DOHH2 (cell line): Measurements from ENCODE around the gene PCSK5.

Experiments
- H3F3A ChIP-seq: fragments of 200-600 bp; sonication (generic), shearing (Covaris generic); 2 replicates; pipeline ENCODE4 v1.6.0; 2016; ENCODE audit warnings: antibody characterized with exemption, mild to moderate bottlenecking; ENCODE audit not compliant: control insufficient read depth, insufficient read depth
- H3K27ac ChIP-seq: fragments of 200-600 bp; sonication (generic); 2 replicates; pipeline ENCODE4 v1.5.1; 2014; ENCODE audit warnings: low read depth, mild to moderate bottlenecking, low read length, moderate library complexity
- H3K27me3 ChIP-seq: fragments of 200-600 bp; sonication (generic); 2 replicates; pipeline ENCODE4 v1.6.1; 2014; ENCODE audit warnings: mild to moderate bottlenecking, low read length, mixed read lengths; ENCODE audit not compliant: control insufficient read depth
- H3K36me3 ChIP-seq: fragments of 200-600 bp; sonication (generic); 2 replicates; pipeline ENCODE4 v1.6.1; 2014; ENCODE audit warnings: mild to moderate bottlenecking, low read length, moderate library complexity, mixed read lengths; ENCODE audit not compliant: control insufficient read depth
- H3K4me1 ChIP-seq: fragments of 200-600 bp; sonication (generic); 2 replicates; pipeline ENCODE4 v1.6.1; 2014; ENCODE audit warnings: mild to moderate bottlenecking, low read length, mixed read lengths; ENCODE audit not compliant: control insufficient read depth
- H3K4me2 ChIP-seq: fragments of 200-600 bp; sonication (generic); 2 replicates; pipeline ENCODE4 v1.6.0; 2014; ENCODE audit warnings: mild to moderate bottlenecking, low read length, moderate library complexity
- H3K4me3 ChIP-seq: fragments of 200-600 bp; sonication (generic); 2 replicates; pipeline ENCODE4 v1.5.1; 2014; ENCODE audit warnings: mild to moderate bottlenecking, low read length, mixed read lengths
- H3K79me2 ChIP-seq: fragments of 200-600 bp; sonication (generic); 2 replicates; pipeline ENCODE4 v1.6.1; 2014; ENCODE audit warnings: mild to moderate bottlenecking, low read length, mixed read lengths; ENCODE audit not compliant: control insufficient read depth
- H3K9me2 ChIP-seq: fragments of 200-600 bp; sonication (generic); replicated peaks from 2 replicates; pipeline ENCODE4 v1.6.1; 2014; ENCODE audit warnings: mild to moderate bottlenecking, low read length, mixed read lengths; ENCODE audit not compliant: control insufficient read depth
- H3K9me3 ChIP-seq: fragments of 200-600 bp; sonication (generic); 2 replicates; pipeline ENCODE4 v1.6.1; 2014; ENCODE audit warnings: antibody characterized with exemption, low read length, mixed read lengths; ENCODE audit not compliant: control insufficient read depth, insufficient read depth
- H4K20me1 ChIP-seq: fragments of 200-600 bp; sonication (generic); 2 replicates; pipeline ENCODE4 v1.6.0; 2014; ENCODE audit warnings: low read depth, mild to moderate bottlenecking, antibody characterized with exemption, low read length, moderate library complexity; ENCODE audit not compliant: control insufficient read depth, insufficient read depth
- CTCF ChIP-seq: fragments of 200-600 bp; sonication (generic); IDR thresholded peaks from one replicate; pipeline ENCODE4 v1.5.1; 2014; ENCODE audit warnings: antibody characterized with exemption, mild to moderate bottlenecking, low read depth, low read length; ENCODE audit not compliant: poor library complexity, severe bottlenecking
- EZH2phosphoT487 ChIP-seq: fragments of 200-600 bp; sonication (generic); IDR thresholded peaks from 2 replicates; pipeline ENCODE4 v1.6.1; 2017; ENCODE audit warnings: borderline replicate concordance, mild to moderate bottlenecking, antibody characterized with exemption, low read length, moderate library complexity, mixed read lengths

PCSK5 gene

DNA sequence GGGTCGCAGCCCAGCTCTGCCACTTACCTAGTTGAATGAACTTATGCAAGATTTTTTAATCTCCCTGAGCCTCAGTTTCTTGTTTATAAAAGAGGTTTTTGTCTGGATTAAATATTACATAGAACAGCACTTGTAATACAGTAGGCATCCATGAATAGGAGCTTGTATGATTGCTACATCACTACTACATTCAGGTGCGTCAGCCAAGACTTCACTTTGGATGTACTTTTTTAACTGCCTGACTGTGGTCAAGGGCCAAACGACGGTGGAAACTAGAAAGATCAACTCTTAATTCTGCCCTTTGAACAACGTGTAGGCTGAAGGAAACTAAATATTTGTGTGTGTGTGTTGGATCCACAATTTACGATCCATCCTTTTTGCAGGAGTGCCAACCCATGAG is 330.9 kb downstream of the PCSK5 start:
- H3K4me1 ChIP-seq, result no peaks in the 10 kb centered on the region
- H3F3A ChIP-seq, result no peaks in the 10 kb centered on the region
- no peaks in the 10 kb centered on the region for H3K9me3 ChIP-seq
- H3K79me2 ChIP-seq, result no peaks in the 10 kb centered on the region
- no peaks in the 10 kb centered on the region for H3K9me2 ChIP-seq
- H3K27ac ChIP-seq, result no peak overlapping the region
- H3K27me3 ChIP-seq, result no peaks in the 10 kb centered on the region
- H3K36me3 ChIP-seq, result no peaks in the 10 kb centered on the region
- no peaks in the 10 kb centered on the region for H4K20me1 ChIP-seq
- no peak overlapping the region for H3K4me2 ChIP-seq
- TF ChIP-seq EZH2phosphoT487 (no peak), CTCF (no peak)
- no peak overlapping the region for H3K4me3 ChIP-seq

GRCh38 chr9:76223749-76224340 is 333.4 kb downstream of the PCSK5 start:
- Histone ChIP-seq H3K4me2 (no peak overlapping the region), H3K4me3 (no peak overlapping the region), H3K79me2 (no peaks in the 10 kb centered on the region), H3K27me3 (no peaks in the 10 kb centered on the region), H3F3A (no peaks in the 10 kb centered on the region), H3K9me2 (no peaks in the 10 kb centered on the region), H3K9me3 (no peaks in the 10 kb centered on the region), H4K20me1 (no peaks in the 10 kb centered on the region), H3K27ac (no peak overlapping the region), H3K36me3 (no peaks in the 10 kb centered on the region), H3K4me1 (no peaks in the 10 kb centered on the region)
- no peak for TF ChIP-seq EZH2phosphoT487
- TF ChIP-seq CTCF, result no peak

DNA sequence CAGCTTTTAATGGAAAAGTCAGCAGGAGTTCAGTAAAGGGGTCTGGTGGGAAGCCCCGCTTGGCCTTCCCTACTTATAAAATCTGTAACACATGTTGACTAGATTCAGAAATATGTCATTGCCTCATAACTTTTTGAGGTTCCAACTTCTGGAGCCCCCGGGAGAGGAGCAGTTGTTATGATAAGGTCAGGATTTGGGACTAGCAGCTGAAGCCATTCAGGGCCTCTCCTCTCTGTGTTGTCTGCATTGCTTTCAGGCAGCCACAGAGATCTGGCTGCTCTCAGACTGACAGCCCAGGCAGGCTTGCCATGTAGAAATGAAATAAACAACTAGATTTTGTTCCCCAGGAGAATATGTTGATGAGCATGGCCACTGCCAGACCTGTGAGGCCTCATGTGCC is 336.7 kb downstream of the PCSK5 start:
- Histone ChIP-seq H3K79me2 (no peaks in the 10 kb centered on the region), H3K4me2 (no peak overlapping the region), H3K27ac (no peak overlapping the region), H4K20me1 (no peaks in the 10 kb centered on the region), H3K9me2 (no peaks in the 10 kb centered on the region), H3K9me3 (no peaks in the 10 kb centered on the region), H3K4me1 (no peaks in the 10 kb centered on the region), H3K4me3 (no peak overlapping the region), H3K36me3 (no peaks in the 10 kb centered on the region), H3F3A (no peaks in the 10 kb centered on the region), H3K27me3 (no peaks in the 10 kb centered on the region)
- TF ChIP-seq CTCF (no peak), EZH2phosphoT487 (no peak)

DNA sequence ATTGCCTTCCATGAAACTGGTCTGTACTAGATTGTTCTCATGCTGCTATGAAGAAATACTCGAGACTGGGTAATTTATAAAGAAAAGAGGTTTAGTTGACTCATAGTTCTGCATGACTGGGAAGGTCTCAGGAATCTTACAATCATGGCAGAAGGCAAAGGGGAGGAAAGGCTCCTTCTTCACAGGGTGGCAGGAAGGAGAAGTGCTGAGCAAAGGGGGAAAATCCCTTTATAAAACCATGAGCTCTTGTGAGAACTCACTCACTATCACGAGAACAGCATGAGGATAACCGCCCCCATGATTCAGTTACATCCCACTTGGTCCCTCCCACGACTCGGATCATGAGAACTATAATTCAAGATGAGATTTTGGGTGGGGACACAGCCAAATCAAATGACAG is 340.5 kb downstream of the PCSK5 start:
- no peaks in the 10 kb centered on the region for H4K20me1 ChIP-seq
- H3K27me3 ChIP-seq, result no peaks in the 10 kb centered on the region
- no peaks in the 10 kb centered on the region for H3K9me3 ChIP-seq
- TF ChIP-seq CTCF (no peak), EZH2phosphoT487 (no peak)
- H3K4me1 ChIP-seq, result no peaks in the 10 kb centered on the region
- H3K79me2 ChIP-seq, result no peaks in the 10 kb centered on the region
- no peak overlapping the region for H3K4me2 ChIP-seq
- H3K9me2 ChIP-seq, result no peaks in the 10 kb centered on the region
- H3F3A ChIP-seq, result no peaks in the 10 kb centered on the region
- no peak overlapping the region for H3K27ac ChIP-seq
- H3K4me3 ChIP-seq, result no peak overlapping the region
- no peaks in the 10 kb centered on the region for H3K36me3 ChIP-seq
